Left lung (tissue), 10 donors: ENCODE data around the gene ELOVL2. TPM values are rescaled to one million over a fixed set of nuclear protein-coding genes. Genes with fewer than 3 reads are reported as not detected.

ENCODE experiments used
- ATAC-seq: fragments of 200-7000 bp; cut with Tn5 transposase; one replicate; pipeline ENCODE4 v1.9.1; 2020; ENCODE audit warnings: moderate library complexity
- DNase-seq, 4 donors: peaks; one replicate each; pipeline ENCODE4 v3.0.0-alpha.2; 2013 to 2020
- H3K27ac ChIP-seq, 2 donors: fragments of 200-600 bp; sonication (generic) in 1 of 2; one replicate each; pipeline versions ENCODE4 v1.5.0 to v1.8.0; 2020 to 2021
- H3K27me3 ChIP-seq, 2 donors: fragments of 200-600 bp; sonication (generic) in 1 of 2; one replicate each; pipeline versions ENCODE4 v1.5.0 to v1.8.0; 2020 to 2021
- H3K36me3 ChIP-seq, 2 donors: fragments of 200-600 bp; sonication (generic) in 1 of 2; one replicate each; pipeline versions ENCODE4 v1.5.0 to v1.8.0; 2020 to 2021
- H3K4me1 ChIP-seq, 2 donors: fragments of 200-600 bp; one replicate each; pipeline ENCODE4 v1.8.0; 2021
- H3K4me3 ChIP-seq, 2 donors: fragments of 200-600 bp; sonication (generic) in 1 of 2; one replicate each; pipeline versions ENCODE4 v1.5.0 to v1.8.0; 2020 to 2021; ENCODE audit warnings: mild to moderate bottlenecking in 1 of 2
- H3K9me3 ChIP-seq, 2 donors: fragments of 200-600 bp; sonication (generic) in 1 of 2; one replicate each; pipeline versions ENCODE4 v1.5.0 to v1.8.0; 2020 to 2021
- intact Hi-C, 2 donors: fragments of 100-400 bp; cut with DNase I; formaldehyde crosslinking; loops; one replicate each; pipeline versions ENCODE4 v1.11.2 to v1.14.2; 2022
- polyA plus RNA-seq, 6 donors: library from polyadenylated mRNA; unstranded; fragments of 120-200 nt; gene quantifications; one replicate each; pipeline ENCODE4 v1.2.1, GENCODE V29; 2013; ENCODE audit not compliant: insufficient read length in 6 of 6
- total RNA-seq, 2 donors: library from RNA; stranded (reverse); fragmentation: NEBNext Ultra II Directional; extraction: Animal tissue kit (Norgen Biotek cat#: 25700); gene quantifications; one replicate each; pipeline ENCODE4 v1.2.1, GENCODE V29; 2021
- TF ChIP-seq, protein P1 (sequence below), 2 donors: fragments of 200-600 bp; sonication (generic) in 1 of 2; IDR thresholded peaks; one replicate each; pipeline versions ENCODE4 v1.5.0 to v1.8.0; 2021; ENCODE audit warnings: antibody characterized with exemption in 2 of 2
- donor health status: DM: no; HTN: yes; CAD: no.
- donor health status: DM: no; HTN: no; CAD: no.

The ELOVL2 gene
- total and polyA plus RNA-seq, 8 donors: 0.09 to 6.5 (median 4.2) TPM

DNA sequence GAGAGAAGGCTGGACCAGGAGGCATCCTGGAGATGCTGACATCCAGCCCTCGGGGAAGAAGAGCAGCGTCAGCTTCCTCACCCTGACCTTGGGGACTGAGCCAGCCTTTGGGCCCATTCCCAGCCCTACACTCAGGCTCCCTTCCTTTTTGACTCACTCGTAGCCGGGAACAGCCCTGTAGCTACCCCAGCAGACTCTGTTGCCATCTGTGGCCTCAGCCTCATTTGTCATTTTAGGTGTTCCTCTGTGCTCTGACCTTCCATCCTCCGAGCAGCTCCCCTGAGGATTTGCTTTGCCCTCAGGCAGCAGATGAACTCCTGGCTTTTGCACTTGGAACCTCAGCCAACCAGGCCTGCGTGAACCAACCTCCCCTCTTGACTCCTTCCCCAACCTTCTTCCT, 67.5 kb downstream of the ELOVL2 start:
- DNase-seq: no peak
- TF ChIP-seq, protein P1, sequence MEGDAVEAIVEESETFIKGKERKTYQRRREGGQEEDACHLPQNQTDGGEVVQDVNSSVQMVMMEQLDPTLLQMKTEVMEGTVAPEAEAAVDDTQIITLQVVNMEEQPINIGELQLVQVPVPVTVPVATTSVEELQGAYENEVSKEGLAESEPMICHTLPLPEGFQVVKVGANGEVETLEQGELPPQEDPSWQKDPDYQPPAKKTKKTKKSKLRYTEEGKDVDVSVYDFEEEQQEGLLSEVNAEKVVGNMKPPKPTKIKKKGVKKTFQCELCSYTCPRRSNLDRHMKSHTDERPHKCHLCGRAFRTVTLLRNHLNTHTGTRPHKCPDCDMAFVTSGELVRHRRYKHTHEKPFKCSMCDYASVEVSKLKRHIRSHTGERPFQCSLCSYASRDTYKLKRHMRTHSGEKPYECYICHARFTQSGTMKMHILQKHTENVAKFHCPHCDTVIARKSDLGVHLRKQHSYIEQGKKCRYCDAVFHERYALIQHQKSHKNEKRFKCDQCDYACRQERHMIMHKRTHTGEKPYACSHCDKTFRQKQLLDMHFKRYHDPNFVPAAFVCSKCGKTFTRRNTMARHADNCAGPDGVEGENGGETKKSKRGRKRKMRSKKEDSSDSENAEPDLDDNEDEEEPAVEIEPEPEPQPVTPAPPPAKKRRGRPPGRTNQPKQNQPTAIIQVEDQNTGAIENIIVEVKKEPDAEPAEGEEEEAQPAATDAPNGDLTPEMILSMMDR (IDR thresholded peaks at IDR 0.05): no peak
- intact Hi-C loops: no loop called here
- Histone ChIP-seq H3K27me3 (peaks cover 0 to 6% of the 10 kb centered on the region in 2 donors), H3K4me1 (no peaks in the 10 kb centered on the region), H3K36me3 (no peaks in the 10 kb centered on the region), H3K9me3 (no peaks in the 10 kb centered on the region), H3K4me3 (no peak overlapping the region), H3K27ac (no peak overlapping the region)
- no peak for ATAC-seq

DNA sequence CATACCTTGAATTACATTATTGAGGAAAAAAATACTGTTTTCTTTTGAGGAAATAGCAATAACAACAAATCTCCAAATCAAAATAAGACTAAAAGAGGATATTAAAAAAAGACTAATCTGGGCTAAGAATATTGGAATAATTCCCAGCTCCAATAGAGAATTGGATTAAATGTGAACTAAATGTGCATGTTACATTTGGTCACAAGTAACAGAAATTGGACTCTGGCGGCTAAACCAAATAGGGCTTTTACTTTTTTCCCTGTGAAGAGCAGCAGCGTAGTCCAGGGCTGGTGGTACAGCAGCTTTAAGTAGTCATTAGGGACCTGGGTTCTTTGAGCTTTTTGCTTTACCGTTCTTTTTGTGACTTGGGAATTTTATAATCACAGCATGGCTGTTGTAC, 71.9 kb downstream of the ELOVL2 start:
- Histone ChIP-seq H3K4me3 (no peak overlapping the region), H3K27ac (no peak overlapping the region), H3K9me3 (no peaks in the 10 kb centered on the region), H3K36me3 (no peaks in the 10 kb centered on the region), H3K27me3 (no peaks in the 10 kb centered on the region), H3K4me1 (no peaks in the 10 kb centered on the region)
- no peak for DNase-seq
- TF ChIP-seq, protein P1 (IDR thresholded peaks at IDR 0.05): no peak
- intact Hi-C loops: no loop called here
- no peak for ATAC-seq

DNA sequence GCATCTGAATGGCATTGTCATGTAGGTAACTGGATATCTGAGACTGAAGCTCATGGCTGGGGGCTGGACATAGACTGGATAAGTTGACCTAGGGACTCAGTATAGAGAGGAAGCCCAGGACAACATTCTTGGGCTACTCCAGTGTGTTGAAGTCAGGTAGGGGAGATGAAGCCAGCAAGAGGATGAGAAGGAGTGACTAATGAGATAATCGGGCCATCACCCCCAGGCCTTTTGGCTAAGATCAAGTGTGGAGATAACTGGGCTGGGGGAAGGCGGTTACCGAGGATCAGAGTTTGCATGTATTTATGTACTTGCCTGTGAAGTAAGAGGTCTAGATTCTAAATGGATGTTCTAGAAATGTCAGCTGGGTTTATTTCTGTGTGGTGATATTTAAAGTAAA, 73.4 kb downstream of the ELOVL2 start:
- H3K4me1 ChIP-seq: no peaks in the 10 kb centered on the region
- H3K27me3 ChIP-seq: no peaks in the 10 kb centered on the region
- H3K9me3 ChIP-seq: peaks cover 0 to 12% of the 10 kb centered on the region in 2 donors
- intact Hi-C loops: no loop called here
- TF ChIP-seq, protein P1 (IDR thresholded peaks at IDR 0.05): no peak
- H3K36me3 ChIP-seq: no peaks in the 10 kb centered on the region
- no peak overlapping the region for H3K4me3 ChIP-seq
- DNase-seq: no peak
- H3K27ac ChIP-seq: no peak overlapping the region
- no peak for ATAC-seq

DNA sequence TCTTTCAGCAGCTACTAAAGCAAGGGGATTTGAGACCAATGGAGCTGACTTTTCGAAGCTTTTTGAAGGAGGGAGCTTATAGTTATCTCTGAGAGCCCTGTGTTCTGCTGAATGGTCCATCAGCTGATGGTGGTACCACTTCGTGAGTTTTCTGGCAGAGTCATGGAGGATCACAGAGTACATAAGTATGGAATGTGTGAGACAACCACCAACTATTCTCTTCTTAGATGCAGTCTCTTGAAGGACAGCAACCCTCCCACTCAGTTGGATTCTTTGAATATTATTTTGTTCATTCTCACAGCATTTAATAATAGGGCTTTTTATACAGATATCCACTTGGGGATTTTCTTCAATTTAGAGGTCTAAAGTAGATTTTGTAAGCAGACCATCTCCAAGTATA, 75.3 kb downstream of the ELOVL2 start:
- DNase-seq (no peak), ATAC-seq (no peak)
- Histone ChIP-seq H3K4me1 (no peaks in the 10 kb centered on the region), H3K4me3 (no peak overlapping the region), H3K9me3 (peaks cover 0 to 14% of the 10 kb centered on the region in 2 donors), H3K27ac (no peak overlapping the region), H3K36me3 (no peaks in the 10 kb centered on the region), H3K27me3 (no peaks in the 10 kb centered on the region)
- intact Hi-C loops: no loop called here
- TF ChIP-seq, protein P1 (IDR thresholded peaks at IDR 0.05): no peak

DNA sequence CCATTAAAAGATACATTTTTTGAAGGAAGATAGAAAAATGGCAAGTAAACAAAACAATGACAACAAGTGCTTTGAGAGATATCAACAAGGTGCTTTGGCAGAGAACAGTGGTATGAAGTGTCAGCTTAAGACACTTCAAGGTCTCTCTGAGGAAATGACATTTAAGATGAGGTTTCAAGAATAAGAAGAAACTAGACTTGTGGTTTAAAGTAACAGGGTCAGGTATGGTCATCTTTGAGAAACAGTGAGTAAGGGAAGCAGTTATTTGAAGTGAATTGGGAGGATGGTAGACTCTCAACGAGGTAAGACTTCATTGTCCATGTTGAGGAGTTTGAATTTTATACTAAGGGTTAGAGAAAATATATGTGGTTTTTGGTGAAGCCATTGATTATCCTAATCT, 79.4 kb downstream of the ELOVL2 start:
- intact Hi-C loops: no loop called here
- peaks cover 0 to 14% of the 10 kb centered on the region in 2 donors for H3K9me3 ChIP-seq
- no peaks in the 10 kb centered on the region for H3K27me3 ChIP-seq
- H3K4me1 ChIP-seq: no peaks in the 10 kb centered on the region
- TF ChIP-seq, protein P1 (IDR thresholded peaks at IDR 0.05): no peak
- no peak overlapping the region for H3K27ac ChIP-seq
- no peaks in the 10 kb centered on the region for H3K36me3 ChIP-seq
- DNase-seq (no peak), ATAC-seq (no peak)
- no peak overlapping the region for H3K4me3 ChIP-seq
